Hepatocyte (in vitro differentiated cells): ENCODE measurements around the gene PKD1L1. TPM values are rescaled to one million over a fixed set of nuclear protein-coding genes. Genes with fewer than 3 reads are reported as not detected.

Experiments
- DNase-seq: peaks from one replicate; pipeline ENCODE4 v3.0.0-alpha.2; 2016; ENCODE audit warnings: low spot score
- H2AFZ ChIP-seq: fragments of 200-600 bp; sonication (generic); 2 replicates; pipeline ENCODE4 v1.6.0; 2016; ENCODE audit warnings: antibody characterized with exemption, mild to moderate bottlenecking
- H3K27ac ChIP-seq: fragments of 200-600 bp; sonication (generic); 2 replicates; pipeline ENCODE4 v1.5.1; 2016; ENCODE audit warnings: mild to moderate bottlenecking
- H3K27me3 ChIP-seq: fragments of 200-600 bp; sonication (generic); 2 replicates; pipeline ENCODE4 v1.6.1; 2016
- H3K36me3 ChIP-seq: fragments of 200-600 bp; sonication (generic); replicated peaks from 2 replicates; pipeline ENCODE4 v1.5.1; 2016; ENCODE audit warnings: low read depth; ENCODE audit not compliant: insufficient read depth
- H3K4me1 ChIP-seq: fragments of 200-600 bp; sonication (generic); 2 replicates; pipeline ENCODE4 v1.5.1; 2016; ENCODE audit warnings: mild to moderate bottlenecking, moderate library complexity; ENCODE audit not compliant: insufficient read depth
- H3K4me2 ChIP-seq: fragments of 200-600 bp; sonication (generic); 2 replicates; pipeline ENCODE4 v1.6.0; 2016
- H3K4me3 ChIP-seq: fragments of 200-600 bp; sonication (generic); 2 replicates; pipeline ENCODE4 v1.5.1; 2016; ENCODE audit warnings: mild to moderate bottlenecking
- H3K79me2 ChIP-seq: fragments of 200-600 bp; sonication (generic); 2 replicates; pipeline ENCODE4 v1.6.0; 2017; ENCODE audit warnings: mild to moderate bottlenecking
- H3K9me2 ChIP-seq: fragments of 200-600 bp; sonication (generic); replicated peaks from 2 replicates; pipeline ENCODE4 v1.6.0; 2017; ENCODE audit warnings: mild to moderate bottlenecking; ENCODE audit not compliant: insufficient read depth
- H3K9me3 ChIP-seq: fragments of 200-600 bp; sonication (generic); 2 replicates; pipeline ENCODE4 v1.5.1; 2016; ENCODE audit warnings: low read depth, mild to moderate bottlenecking
- H4K20me1 ChIP-seq: fragments of 200-600 bp; sonication (generic); 2 replicates; pipeline ENCODE4 v1.6.0; 2016; ENCODE audit warnings: mild to moderate bottlenecking; ENCODE audit not compliant: insufficient read depth, poor library complexity, severe bottlenecking
- CTCF ChIP-seq: fragments of 200-600 bp; sonication (generic); IDR thresholded peaks from 2 replicates; pipeline ENCODE4 v1.5.1; 2016; ENCODE audit warnings: antibody characterized with exemption, mild to moderate bottlenecking; ENCODE audit not compliant: poor library complexity
- EZH2 ChIP-seq: fragments of 200-600 bp; sonication (generic); IDR thresholded peaks from 2 replicates; pipeline ENCODE4 v1.6.1; 2016; ENCODE audit warnings: antibody characterized with exemption, mild to moderate bottlenecking, borderline replicate concordance
- EZH2phosphoT487 ChIP-seq: fragments of 200-600 bp; sonication (generic); IDR thresholded peaks from one replicate; pipeline ENCODE4 v1.6.1; 2018; ENCODE audit warnings: antibody characterized with exemption, mild to moderate bottlenecking, low read depth, moderate library complexity; ENCODE audit not compliant: unreplicated experiment, severe bottlenecking
- WGBS: methylation state at CpG from one replicate; pipeline ENCODE4 v1.1.6; 2016; ENCODE audit warnings: low lambda C conversion rate; ENCODE audit errors: missing lambda C conversion rate; 5-methylcytosine and 5-hydroxymethylcytosine counted together
- polyA plus RNA-seq: library from polyadenylated mRNA; unstranded; fragments of >200 nt; fragmentation: Nextera tagmentation; extraction: Ambion mirVana; gene quantifications from 2 replicates; pipeline ENCODE4 v1.2.1, GENCODE V29; 2016
- total RNA-seq: library from RNA; depleted of rRNA; stranded (reverse); fragments of >200 nt; gene quantifications from 2 replicates; pipeline ENCODE4 v1.2.3, GENCODE V29; 2014

Gene PKD1L1
- total and polyA plus RNA-seq, 2 experiments from 2014 or later: 0.07 TPM

GRCh38 chr7:47935336-47935735 is 12.9 kb downstream of the PKD1L1 start:
- H3K27me3 ChIP-seq: no peaks in the 10 kb centered on the region
- H4K20me1 ChIP-seq: no peaks in the 10 kb centered on the region
- TF ChIP-seq CTCF: no peak
- TF ChIP-seq EZH2phosphoT487: no peak
- no peak for TF ChIP-seq EZH2
- H3K4me3 ChIP-seq: no peak overlapping the region
- H3K4me2 ChIP-seq: no peak overlapping the region
- no peak overlapping the region for H2AFZ ChIP-seq
- DNase-seq: no peak
- H3K4me1 ChIP-seq: peaks cover 6% of the 10 kb centered on the region
- no peaks in the 10 kb centered on the region for H3K9me3 ChIP-seq
- H3K79me2 ChIP-seq: no peaks in the 10 kb centered on the region
- WGBS: 95% methylated on average over 10 of the region's 10 CpGs
- H3K9me2 ChIP-seq: no peaks in the 10 kb centered on the region
- H3K27ac ChIP-seq: no peak overlapping the region
- H3K36me3 ChIP-seq: no peaks in the 10 kb centered on the region

- no peaks in the 10 kb centered on the region for H3K36me3 ChIP-seq
- no peaks in the 10 kb centered on the region for H3K9me2 ChIP-seq
- no peak overlapping the region for H2AFZ ChIP-seq
- DNase-seq: no peak
- WGBS: 77% methylated on average over 6 of the region's 6 CpGs
- no peaks in the 10 kb centered on the region for H4K20me1 ChIP-seq
- no peaks in the 10 kb centered on the region for H3K9me3 ChIP-seq
- H3K27me3 ChIP-seq: no peaks in the 10 kb centered on the region
- H3K4me2 ChIP-seq: no peak overlapping the region
- H3K4me1 ChIP-seq: peaks cover 1% of the 10 kb centered on the region
- no peak overlapping the region for H3K4me3 ChIP-seq
- TF ChIP-seq CTCF: no peak
- TF ChIP-seq EZH2: no peak
- TF ChIP-seq EZH2phosphoT487: no peak
- H3K27ac ChIP-seq: no peak overlapping the region
- H3K79me2 ChIP-seq: no peaks in the 10 kb centered on the region
Measured at GRCh38 chr7:47934831-47935230, 13.4 kb downstream of the PKD1L1 start.

GRCh38 chr7:47933215-47933614 is 15.1 kb downstream of the PKD1L1 start:
- Histone ChIP-seq H4K20me1 (no peaks in the 10 kb centered on the region), H3K4me2 (no peak overlapping the region), H3K9me3 (no peaks in the 10 kb centered on the region), H3K9me2 (no peaks in the 10 kb centered on the region), H3K4me1 (no peaks in the 10 kb centered on the region), H3K27ac (no peak overlapping the region), H2AFZ (no peak overlapping the region), H3K27me3 (no peaks in the 10 kb centered on the region), H3K36me3 (no peaks in the 10 kb centered on the region), H3K4me3 (no peak overlapping the region), H3K79me2 (no peaks in the 10 kb centered on the region)
- TF ChIP-seq EZH2 (no peak), CTCF (no peak), EZH2phosphoT487 (no peak)
- WGBS: 95% methylated on average over 8 of the region's 8 CpGs
- DNase-seq: no peak

- Histone ChIP-seq H3K27ac (no peak overlapping the region), H3K27me3 (no peaks in the 10 kb centered on the region), H3K36me3 (no peaks in the 10 kb centered on the region), H3K4me1 (no peaks in the 10 kb centered on the region), H3K9me3 (no peaks in the 10 kb centered on the region), H2AFZ (no peak overlapping the region), H3K4me2 (no peak overlapping the region), H3K9me2 (no peaks in the 10 kb centered on the region), H3K4me3 (no peak overlapping the region), H4K20me1 (no peaks in the 10 kb centered on the region), H3K79me2 (no peaks in the 10 kb centered on the region)
- TF ChIP-seq EZH2 (no peak), CTCF (no peak), EZH2phosphoT487 (no peak)
- DNase-seq: no peak
- WGBS: 95% methylated on average over 11 of the region's 11 CpGs
Measured at GRCh38 chr7:47932466-47933037, 15.7 kb downstream of the PKD1L1 start.
